Cortex of kidney (tissue), 1 donor: Measurements from ENCODE around the gene FBN3.
"Not testable (repeated sequence)": the region's sequence is repeated elsewhere in the genome, so short reads cannot be mapped to it uniquely, and the experiment has no call there.

Experiments
- DNase-seq: peaks from one replicate; lab custom pipeline; 2025; lab: John Stamatoyannopoulos, UW

Gene FBN3

DNA sequence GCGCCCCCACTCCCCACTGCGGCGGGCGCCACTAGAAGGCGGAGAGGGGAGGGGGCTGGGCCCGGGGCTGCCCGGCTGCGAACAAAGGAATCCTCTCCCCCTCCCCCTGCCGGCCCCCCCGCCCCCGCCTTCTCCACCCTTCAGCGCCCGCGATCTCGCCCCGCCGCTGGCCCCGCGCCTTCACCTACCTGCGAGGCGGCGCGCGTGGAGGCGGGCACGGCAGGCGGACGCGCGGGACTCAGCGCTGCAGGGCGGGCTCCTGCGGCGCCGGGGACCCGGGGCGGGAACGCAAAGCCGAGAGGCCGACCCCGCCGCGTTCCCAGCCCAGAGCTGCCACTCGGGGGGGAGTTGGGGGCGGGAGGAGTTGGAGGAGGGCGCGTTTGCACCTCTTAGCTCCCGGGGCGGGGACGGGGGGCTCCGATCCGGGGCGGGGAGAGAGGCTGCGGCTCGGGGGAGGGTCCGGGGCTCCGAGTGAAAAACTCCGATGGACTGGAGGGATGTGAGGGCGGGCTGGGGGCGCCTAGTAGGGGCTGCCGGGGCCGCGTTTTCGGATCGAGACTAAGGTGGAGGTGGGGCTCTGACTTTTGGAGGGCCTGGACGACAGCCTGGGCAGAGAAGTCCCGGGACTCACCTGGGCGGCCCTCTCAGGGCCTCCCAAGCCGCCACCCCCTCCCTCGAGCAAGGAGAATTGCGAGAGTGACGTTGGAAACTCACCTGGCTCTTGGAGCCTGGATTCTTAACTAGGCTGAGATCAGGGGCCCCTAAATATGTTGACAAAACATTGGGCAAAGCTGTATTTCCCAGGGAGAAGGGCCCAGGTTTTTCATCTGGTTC is at the start of gene FBN3:
TSS of gene FBN3 (minus strand) at position 332 of the 834 bp plus-strand sequence. CDS start 2,112 bp downstream, outside the sequence.
- DNase-seq: no peak

DNA sequence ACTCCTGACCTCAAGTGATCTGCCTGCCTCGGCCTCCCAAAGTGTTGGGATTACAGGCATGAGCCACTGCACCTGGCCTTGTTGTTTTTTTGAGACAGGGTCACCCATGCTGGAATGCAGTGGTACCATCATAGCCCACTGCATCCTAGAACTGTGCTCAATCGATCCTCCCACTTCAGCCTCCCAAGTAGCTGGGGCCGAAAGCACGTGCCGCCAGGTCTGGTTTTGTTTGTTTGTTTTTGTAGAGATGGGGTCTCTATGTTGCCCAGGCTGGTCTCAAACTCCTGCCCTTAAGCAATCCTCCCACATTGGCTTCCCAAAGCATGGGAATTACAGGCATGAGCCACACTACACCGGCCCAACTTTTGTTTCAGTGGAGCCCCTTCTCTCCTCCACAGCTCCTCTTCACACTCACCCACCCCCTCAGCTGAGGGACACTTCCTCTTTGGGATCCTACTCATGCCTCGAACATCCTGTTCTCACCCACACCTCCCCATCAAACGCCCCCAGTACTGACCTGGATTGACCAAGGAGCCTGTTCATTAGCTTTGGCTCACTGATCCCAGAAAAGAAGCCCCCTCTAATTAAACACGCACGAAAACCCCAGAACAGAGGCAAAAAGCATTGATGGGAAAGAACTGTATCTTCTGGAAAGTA is 47.0 kb upstream of the FBN3 start:
- no peak for DNase-seq

DNA sequence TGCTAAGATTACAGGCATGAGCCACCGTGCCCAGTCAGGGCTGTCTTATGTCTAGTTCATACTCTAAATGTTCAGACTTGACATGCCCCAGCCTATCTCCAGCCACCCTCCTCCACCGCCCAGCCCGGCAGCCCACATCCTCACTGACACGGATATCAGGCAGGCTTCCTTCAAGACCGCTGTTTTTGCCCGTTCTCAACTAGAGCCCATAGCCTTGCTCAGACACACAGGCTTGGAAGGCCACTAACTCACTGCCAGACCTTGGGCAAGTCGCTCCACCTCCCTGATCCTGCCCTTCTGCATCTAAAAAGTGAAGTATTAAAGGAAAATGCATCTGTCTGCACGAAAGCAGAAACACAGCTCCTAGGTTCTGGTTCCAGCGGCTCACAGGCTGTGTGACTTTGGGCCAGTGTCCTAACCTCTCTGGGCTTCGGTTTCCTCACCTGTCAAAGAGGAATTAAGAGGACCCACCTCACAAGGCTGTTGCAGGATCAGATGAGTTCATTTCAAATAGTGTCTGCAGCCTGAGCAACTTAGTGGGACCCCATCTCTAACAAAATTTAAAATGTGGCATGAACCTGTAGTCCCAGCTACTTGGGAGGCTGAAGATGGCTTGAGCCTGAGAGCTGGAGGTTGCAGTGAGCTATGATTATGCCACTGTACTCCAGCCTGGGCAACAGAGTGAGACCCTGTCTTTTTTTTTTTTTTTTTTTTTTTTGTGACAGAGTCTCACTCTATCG is 45.3 kb upstream of the FBN3 start:
- no peak for DNase-seq

DNA sequence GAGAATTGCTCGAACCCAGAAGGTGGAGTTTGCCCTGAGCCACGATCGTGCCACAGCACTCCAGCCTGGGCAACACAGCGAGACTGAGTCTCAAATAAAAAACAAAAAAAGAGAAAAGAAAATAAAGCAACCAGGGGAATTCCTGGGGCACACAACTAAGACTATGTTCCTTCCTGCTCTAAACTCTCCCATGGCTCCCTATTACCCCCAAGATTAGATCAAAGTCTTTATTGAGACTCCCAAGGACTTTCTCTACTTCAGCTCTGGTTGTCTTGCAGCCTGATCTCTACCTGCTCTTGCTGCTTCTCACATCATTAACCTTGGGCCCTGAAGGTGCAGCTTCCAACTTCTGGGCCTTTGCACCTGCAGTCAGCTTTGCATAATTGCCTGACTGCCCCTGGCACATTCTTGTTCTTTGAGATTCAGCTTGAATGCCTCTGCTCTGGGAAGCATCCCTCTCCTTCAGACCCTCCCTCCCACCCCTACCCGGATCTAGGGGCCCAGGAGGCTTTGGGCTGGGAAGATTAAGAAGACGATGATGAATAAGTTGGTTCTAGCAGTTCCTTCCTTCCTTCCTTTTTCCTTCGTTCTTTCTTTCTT is 42.9 kb upstream of the FBN3 start:
- DNase-seq: no peak

DNA sequence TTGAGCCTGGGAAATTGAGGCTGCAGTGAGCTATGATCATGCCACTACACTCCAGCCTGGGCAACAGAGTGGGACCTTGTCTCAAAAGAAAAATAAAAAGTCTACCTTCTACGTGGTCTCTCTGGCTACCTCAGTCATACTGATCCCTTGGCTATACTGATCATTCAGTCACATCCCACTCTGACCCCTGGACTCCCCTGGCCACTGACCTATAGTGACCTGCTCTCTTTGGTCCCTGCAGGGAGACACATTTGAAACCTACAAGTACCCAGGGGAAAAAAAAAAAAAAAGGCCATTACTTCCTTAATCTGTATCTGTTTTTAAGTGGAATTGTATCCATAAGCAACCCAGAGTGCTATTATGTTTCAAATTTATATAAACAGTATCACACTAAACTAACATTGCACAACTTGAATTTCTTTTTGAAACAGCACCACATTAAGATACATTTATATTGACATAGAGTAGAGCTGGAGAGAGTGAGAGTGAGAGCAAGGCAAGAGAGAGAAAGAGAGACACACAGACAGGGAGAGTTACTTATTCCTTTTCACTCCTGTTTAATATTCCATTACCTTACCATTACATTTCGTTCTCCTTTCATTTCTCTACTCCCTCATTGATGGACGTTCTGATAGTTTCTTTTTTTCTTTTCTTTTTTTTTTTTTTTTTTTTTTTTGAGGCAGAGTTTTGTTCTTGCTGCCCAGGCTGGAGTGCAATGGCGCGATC is 36.1 kb upstream of the FBN3 start:
- no peak for DNase-seq

DNA sequence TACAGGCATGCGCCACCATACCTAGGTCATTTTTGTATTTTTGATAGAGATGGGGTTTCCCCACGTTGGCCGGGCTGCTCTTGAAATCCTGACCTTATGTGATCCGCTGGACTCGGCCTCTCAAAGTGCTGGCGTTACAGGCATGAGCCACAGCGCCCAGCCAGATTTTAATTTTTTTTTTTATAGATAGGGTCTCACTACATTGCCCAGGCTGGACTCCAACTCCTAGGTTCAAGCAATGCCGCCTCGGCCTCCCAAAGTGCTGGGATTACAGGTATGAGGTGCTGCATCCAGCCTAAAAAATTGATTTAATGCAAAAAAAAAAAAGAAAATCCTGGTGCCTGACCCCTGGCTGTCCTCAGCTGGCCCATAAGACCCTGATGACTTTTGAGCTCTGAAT is 34.9 kb upstream of the FBN3 start:
- no peak for DNase-seq

DNA sequence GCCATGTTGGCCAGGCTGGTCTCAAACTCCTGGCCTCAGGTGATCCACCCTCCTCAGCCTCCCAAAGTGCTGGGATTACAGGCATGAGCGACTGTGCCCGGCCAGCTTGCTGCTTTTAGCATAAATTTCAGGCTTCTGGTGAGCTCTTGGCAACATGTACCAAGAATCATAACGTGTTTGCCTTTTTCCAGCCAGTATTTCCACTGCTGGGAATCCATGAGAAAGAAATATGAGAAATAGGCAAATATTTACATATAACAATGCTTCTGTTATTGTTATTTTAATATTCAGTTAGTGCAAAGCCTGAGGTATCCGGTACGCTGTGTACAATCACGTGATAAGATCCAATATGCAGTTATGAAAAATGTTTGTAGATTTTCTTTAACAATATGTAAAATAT is 30.6 kb upstream of the FBN3 start:
- DNase-seq: no peak

DNA sequence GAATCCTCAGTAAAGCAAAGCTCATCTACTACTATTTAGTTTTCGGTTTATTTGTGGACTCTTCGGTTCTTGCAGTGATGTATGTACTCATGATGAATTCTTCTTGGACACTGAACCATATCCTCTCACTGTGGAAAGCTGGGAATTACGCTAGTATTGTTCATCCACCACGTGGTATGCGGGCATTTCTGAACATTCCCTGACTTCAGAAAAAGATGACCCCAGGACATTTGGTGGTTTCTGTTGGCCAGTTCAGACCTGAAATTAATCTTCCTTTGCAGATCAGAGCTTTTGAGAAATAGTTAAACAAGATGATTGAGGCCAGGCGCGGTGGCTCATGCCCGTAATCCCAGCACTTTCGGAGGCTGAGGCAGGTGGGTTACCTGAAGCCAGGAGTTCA is 25.3 kb upstream of the FBN3 start:
- DNase-seq: no peak

DNA sequence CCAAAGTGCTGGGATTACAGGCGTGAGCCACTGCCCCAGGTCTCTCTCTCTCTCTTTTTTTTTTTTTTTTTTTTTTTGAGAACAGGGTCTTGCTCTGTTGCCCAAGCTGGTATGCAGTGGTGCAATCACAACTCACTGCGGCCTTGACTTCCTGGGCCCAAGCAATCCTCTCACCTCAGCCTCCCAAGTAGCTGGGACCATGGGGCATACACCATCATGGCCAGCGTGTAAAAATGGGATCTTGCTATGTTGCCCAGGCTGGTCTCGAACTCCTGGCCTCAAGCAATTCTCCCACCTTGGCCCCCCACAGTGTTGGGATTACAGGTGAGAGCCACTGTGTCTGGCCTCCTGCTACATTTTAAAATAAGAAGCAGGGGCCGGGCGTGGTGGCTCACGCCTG is 19.1 kb upstream of the FBN3 start:
- no peak for DNase-seq

DNA sequence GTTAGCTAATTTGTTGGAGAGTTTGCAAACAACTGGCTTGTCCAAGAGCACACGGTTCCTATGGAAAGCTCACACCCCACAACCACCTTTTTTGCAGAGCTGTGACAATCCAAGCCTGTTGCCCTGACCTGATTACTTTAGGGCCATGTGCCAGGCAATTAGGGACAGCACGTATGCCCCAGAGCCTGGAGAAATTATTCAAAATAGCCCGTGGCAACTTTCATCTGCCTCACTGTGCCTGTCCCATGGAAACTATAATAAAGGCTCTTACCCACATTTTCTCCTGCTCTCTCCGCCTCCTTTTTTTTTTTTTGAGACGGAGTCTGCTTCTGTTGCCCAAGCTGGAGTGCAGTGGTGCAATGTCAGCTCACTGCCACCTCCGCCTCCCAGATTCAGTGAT is 18.6 kb upstream of the FBN3 start:
- no peak for DNase-seq

DNA sequence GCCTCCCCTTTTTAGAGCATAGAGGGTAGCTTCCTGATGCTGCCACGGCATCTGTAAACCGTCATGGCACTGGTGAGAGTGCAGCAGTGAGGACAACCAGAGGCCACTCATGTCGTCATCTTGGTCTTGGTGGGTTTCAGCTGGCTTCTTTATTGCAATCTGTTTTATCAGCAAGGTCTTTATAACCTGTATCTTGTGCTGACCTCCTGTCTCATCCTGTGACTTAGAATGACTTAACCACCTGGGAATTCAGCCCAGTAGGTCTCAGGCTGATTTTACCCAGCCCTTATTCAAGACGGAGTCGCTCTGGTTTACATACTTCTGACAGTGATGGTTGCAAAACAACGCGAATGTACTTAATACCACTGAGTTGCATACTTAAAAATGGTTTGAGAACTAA is 14.4 kb upstream of the FBN3 start:
- DNase-seq: no peak

DNA sequence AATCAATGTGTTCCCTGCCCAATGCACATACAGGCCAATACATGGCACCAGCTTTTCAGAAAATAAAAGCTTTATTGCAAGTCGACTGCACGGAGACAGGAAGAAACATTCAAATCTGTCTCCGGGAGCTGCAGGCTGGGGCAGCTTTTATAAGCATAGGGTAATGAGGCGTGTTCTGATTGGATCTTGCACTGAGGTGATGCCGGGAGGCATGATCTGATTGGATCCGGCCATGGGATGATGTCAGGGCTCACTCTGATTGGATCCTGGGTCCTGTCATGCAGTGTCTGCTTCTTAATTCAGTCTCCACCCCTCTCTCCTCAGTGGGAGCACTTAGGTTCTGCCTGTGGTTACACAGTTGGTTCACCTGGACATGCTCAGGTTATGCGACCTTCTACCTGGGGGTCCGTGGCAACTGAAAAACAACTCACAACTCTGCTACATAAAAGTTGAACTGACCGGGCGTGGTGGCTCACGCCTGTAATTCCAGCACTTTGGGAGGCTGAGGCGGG is 11.8 kb upstream of the FBN3 start:
- no peak for DNase-seq

DNA sequence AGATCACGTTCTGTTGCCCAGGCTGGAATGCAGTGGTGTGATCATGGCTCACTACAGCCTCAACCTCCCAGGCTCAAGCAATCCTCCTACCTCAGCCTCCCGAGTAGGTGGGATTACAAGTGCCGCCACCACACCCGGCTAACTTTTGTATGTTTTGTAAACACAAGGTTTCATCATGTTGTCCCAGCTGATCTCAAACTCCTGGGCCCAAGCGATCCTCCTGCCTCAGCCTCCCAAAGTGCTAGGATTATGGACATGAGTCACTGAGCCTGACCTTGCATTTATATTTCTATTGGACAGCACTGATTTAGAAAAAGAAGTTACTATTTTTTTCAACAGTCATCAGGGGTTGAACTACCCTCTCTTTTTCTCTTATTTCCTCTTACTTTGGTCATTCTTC is 9.9 kb upstream of the FBN3 start:
- not testable (repeated sequence) for DNase-seq

DNA sequence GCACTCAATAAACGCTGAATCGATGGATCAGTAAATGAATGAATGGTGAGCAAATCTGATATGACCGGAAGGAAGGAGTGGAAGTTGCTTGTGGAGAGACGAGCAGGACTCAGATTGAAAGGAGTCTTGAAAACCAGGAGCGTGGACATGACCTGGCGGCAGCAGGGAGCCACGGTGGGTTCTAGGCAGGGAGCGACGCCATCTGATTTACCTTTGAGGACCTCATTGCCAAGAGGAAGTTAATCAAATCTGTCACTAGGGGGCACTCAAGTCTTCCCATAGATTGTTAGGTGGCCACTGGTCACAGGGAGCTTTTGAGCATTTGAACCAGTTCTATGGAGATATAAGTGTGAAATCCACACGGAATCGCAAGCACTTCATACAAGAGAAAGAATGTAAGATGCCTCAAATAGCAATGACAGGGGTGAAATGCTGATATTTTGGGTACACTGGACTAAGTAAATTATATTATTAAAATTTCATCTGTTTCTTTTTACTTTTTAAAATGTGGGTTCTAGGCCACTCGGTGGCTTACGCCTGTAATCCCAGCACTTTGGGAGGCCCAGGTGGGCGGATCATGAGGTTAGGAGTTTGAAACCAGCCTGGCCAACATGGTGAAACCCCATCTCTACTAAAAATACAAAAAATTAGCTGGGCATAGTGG is 9.2 kb upstream of the FBN3 start:
- no peak for DNase-seq

DNA sequence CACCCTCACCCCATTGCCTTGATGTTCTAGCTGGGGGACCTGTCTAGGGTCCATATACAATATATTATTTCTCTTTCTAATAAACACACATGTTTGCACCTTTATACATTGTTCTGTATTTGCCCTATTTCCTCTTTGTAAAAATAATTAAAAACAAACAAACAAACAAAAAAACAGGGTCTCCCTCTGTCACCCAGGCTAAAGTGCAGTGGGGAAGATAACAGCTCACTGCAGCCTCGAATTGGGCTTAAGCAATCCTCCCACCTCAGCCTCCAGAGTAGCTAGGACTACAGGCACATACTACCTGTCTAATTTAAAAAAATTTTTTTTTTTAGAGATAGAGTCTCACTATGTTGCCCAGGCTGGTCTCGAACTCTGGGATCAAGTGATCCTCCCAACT is 5.9 kb upstream of the FBN3 start:
- no peak for DNase-seq

DNA sequence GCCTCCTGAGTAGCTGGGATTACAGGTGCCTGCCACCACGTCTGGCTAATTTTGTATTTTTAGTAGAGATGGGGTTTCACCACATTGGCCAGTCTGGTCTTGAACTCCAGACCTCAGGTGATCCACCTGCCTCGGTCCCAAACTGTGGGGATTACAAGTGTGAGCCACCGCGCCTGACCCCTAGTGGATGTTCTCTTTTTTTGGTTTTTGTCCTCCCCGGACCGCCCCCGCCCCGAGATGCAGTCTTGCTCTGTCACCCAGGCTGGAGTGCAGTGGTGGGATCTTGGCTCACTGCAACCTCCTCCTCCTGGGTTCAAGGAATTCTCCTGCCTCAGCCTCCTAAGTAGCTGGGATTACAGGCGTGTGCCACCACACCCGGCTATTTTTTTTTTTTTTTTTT is 4.6 kb upstream of the FBN3 start:
- not testable (repeated sequence) for DNase-seq

DNA sequence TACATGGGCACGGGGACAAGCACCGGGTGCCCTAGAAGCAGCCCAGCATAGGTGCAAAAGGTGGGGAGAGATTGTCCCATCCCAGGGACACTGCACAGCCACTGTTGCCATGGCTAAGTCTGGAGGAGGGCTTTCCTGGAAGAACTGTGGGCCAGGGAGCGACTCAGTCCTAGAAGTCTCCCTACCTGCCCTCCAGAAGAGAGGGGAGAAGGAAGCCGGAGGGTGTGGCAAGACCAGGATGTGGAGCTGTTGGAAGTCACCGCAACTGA is 2.3 kb upstream of the FBN3 start:
- no peak for DNase-seq

DNA sequence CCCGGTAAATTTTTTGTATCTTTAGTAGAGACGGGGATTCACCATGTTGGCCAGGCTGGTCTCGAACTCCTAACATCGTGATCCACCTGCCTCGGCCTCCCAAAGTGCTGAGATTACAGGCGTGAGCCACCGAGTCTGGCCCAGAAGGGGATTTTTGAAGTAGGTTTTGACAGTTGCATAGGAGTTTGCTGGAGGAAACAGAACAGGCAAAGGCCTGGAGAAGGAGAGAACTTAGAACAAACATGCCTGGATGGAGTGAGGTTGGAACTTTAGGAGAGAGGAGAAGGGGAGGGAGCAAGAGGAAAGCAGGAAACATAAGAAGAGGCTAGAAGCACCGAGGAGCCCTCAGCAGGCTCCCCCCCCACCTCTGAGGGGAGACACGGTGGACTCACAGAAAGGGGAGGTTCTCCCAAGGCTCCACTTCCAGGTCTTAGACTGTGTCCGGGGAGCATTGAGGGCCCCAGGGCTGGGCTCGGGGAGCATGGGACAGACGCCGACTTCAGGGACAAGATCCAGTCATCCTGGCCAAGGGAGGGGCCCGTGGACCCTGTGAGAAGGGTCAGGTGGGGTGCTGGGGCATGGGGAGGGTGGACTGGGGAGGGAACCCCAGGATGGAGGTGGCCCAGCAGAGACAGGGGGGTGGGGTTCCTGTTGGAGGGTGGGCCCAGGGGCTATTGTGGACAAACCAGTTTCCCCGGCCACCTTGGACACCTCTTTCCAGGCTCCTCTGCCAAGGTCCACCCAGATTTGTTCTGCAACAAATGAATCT is 1.8 kb upstream of the FBN3 start:
- no peak for DNase-seq

DNA sequence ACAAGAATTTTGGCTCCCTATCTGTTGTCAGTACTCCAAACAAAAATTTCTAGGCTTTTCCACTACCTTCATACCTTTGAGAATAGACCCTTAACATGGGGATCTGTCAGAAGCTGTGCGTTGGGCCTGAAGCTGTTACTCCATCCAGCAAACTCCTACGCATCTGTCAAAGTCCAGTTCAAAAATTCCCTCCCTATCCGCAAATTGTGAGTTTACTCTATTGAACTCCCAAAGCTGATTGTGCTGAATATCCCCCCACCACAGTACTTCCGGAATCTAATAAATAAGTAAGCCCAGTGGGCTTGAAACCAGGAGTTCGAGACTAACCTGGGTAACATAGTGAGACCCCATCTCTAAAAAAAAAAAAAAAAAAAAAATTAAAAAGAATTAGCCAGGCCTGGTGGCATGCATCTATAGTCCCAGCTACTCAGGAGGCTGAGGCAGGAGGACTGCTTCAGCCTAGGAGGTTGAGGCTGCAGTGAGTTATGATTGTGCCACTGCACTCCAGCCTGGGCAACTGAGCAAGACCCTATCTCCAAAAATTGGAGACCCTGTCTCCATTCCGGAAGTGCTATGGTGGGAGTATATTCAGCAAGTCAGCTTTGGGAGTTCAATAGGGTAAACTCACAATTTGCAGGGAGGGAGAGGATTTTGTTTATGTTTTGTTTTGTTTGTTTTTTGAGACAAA is 930 bp upstream of the FBN3 start:
- no peak for DNase-seq
